Measurements from ENCODE around the gene FAM171A1.

DNA sequence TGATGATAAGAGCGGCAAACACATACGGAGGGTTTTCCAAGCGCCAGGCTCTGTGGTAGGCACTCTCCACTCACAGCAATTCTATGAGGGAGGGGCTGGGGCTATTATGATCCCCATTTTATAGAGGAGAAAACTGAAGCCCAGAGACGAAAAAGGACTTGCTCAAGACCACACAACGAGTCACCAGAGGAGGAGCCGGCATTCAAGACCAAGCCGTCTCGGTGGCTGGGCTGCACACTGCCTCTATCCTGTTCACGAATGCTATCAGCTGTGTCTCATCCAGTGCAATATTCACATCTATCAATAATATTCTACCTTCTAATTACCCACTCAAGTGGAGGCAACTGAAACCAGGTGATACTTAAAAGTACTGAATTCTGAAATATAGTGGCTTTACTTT lies 134.7 kb downstream of the FAM171A1 start:
- no peak for TF ChIP-seq EZH2phosphoT487 (IDR thresholded peaks at IDR 0.05; ENCODE audit: low read length)
- TF ChIP-seq, protein P1, sequence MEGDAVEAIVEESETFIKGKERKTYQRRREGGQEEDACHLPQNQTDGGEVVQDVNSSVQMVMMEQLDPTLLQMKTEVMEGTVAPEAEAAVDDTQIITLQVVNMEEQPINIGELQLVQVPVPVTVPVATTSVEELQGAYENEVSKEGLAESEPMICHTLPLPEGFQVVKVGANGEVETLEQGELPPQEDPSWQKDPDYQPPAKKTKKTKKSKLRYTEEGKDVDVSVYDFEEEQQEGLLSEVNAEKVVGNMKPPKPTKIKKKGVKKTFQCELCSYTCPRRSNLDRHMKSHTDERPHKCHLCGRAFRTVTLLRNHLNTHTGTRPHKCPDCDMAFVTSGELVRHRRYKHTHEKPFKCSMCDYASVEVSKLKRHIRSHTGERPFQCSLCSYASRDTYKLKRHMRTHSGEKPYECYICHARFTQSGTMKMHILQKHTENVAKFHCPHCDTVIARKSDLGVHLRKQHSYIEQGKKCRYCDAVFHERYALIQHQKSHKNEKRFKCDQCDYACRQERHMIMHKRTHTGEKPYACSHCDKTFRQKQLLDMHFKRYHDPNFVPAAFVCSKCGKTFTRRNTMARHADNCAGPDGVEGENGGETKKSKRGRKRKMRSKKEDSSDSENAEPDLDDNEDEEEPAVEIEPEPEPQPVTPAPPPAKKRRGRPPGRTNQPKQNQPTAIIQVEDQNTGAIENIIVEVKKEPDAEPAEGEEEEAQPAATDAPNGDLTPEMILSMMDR (IDR thresholded peaks at IDR 0.05; ENCODE audit: low read length) = no peak
